Large intestine (tissue), 3 donors: Measurements from ENCODE around the gene TP63. TPM values are rescaled to one million over a fixed set of nuclear protein-coding genes. Genes with fewer than 3 reads are reported as not detected.

ENCODE experiments used
- DNase-seq, 2 donors: peaks; one replicate each; pipeline versions ENCODE4 v3.0.0 to v3.0.0-alpha.2; 2013
- H3K27ac ChIP-seq: one replicate; pipeline ENCODE4 v1.5.1; 2013; ENCODE audit warnings: low read length
- H3K27me3 ChIP-seq: 2 replicates; pipeline ENCODE4 v1.6.1; 2013; ENCODE audit warnings: low read length; ENCODE audit not compliant: control insufficient read depth, insufficient read depth
- H3K36me3 ChIP-seq: 2 replicates; pipeline ENCODE4 v1.6.1; 2013; ENCODE audit warnings: low read length; ENCODE audit not compliant: control insufficient read depth, insufficient read depth
- H3K4me1 ChIP-seq: one replicate; pipeline ENCODE4 v1.6.1; 2013; ENCODE audit warnings: low read length; ENCODE audit not compliant: control insufficient read depth, insufficient read depth
- H3K4me3 ChIP-seq: one replicate; pipeline ENCODE4 v1.5.1; 2013; ENCODE audit warnings: low read length
- H3K9me3 ChIP-seq: one replicate; pipeline ENCODE4 v1.6.1; 2013; ENCODE audit warnings: mild to moderate bottlenecking, low read depth, low read length, moderate library complexity; ENCODE audit not compliant: control insufficient read depth
- WGBS: methylation state at CpG from one replicate; pipeline ENCODE4 v1.1.5; 2013; ENCODE audit warnings: low lambda C conversion rate; ENCODE audit not compliant: insufficient coverage; 5-methylcytosine and 5-hydroxymethylcytosine counted together
- polyA plus RNA-seq: library from polyadenylated mRNA; unstranded; fragments of 120-200 nt; gene quantifications from one replicate; pipeline ENCODE4 v1.2.1, GENCODE V29; 2013

Gene TP63
- polyA plus RNA-seq, 1 donor, result 0.07 TPM

- no peaks in the 10 kb centered on the region for H3K9me3 ChIP-seq
- H3K27ac ChIP-seq, result no peak overlapping the region
- H3K36me3 ChIP-seq, result no peaks in the 10 kb centered on the region
- H3K4me1 ChIP-seq, result no peaks in the 10 kb centered on the region
- no peaks in the 10 kb centered on the region for H3K27me3 ChIP-seq
- H3K4me3 ChIP-seq, result no peak overlapping the region
- DNase-seq, result no peak
- 67% methylated on average over 1 of the region's 4 CpGs for WGBS
Measured at GRCh38 chr3:189771842-189772450, 140.8 kb downstream of the TP63 start.

- H3K36me3 ChIP-seq, result no peaks in the 10 kb centered on the region
- no peaks in the 10 kb centered on the region for H3K4me1 ChIP-seq
- peak in 1 of 2 donors; percentile 8 for DNase-seq
- WGBS, result no CpG with 5 or more reads among the region's 2 CpGs
- H3K4me3 ChIP-seq, result no peak overlapping the region
- no peak overlapping the region for H3K27ac ChIP-seq
- no peaks in the 10 kb centered on the region for H3K9me3 ChIP-seq
- H3K27me3 ChIP-seq, result no peaks in the 10 kb centered on the region
Measured at GRCh38 chr3:189772584-189772983, 141.4 kb downstream of the TP63 start.

- Histone ChIP-seq H3K9me3 (no peaks in the 10 kb centered on the region), H3K4me3 (no peak overlapping the region), H3K4me1 (no peaks in the 10 kb centered on the region), H3K27me3 (no peaks in the 10 kb centered on the region), H3K36me3 (no peaks in the 10 kb centered on the region), H3K27ac (no peak overlapping the region)
- DNase-seq, result peak; percentile 13 to 50
- 16% methylated on average over 2 of the region's 5 CpGs for WGBS
Measured at GRCh38 chr3:189773056-189773455, 141.9 kb downstream of the TP63 start.

GRCh38 chr3:189776149-189776824 lies 145.1 kb downstream of the TP63 start:
- 50% methylated on average over 1 of the region's 6 CpGs for WGBS
- Histone ChIP-seq H3K4me1 (no peaks in the 10 kb centered on the region), H3K9me3 (no peaks in the 10 kb centered on the region), H3K27ac (no peak overlapping the region), H3K36me3 (no peaks in the 10 kb centered on the region), H3K4me3 (no peak overlapping the region), H3K27me3 (no peaks in the 10 kb centered on the region)
- no peak for DNase-seq

- WGBS, result 90% methylated on average over 3 of the region's 5 CpGs
- H3K27ac ChIP-seq, result no peak overlapping the region
- H3K36me3 ChIP-seq, result no peaks in the 10 kb centered on the region
- no peaks in the 10 kb centered on the region for H3K27me3 ChIP-seq
- DNase-seq, result no peak
- no peak overlapping the region for H3K4me3 ChIP-seq
- no peaks in the 10 kb centered on the region for H3K9me3 ChIP-seq
- H3K4me1 ChIP-seq, result no peaks in the 10 kb centered on the region
Measured at GRCh38 chr3:189778340-189778950, 147.3 kb downstream of the TP63 start.

- DNase-seq, result no peak
- whole genome bisulfite sequencing, result 95% methylated on average over 2 of the region's 3 CpGs
- Histone ChIP-seq H3K4me1 (no peaks in the 10 kb centered on the region), H3K27me3 (no peaks in the 10 kb centered on the region), H3K36me3 (no peaks in the 10 kb centered on the region), H3K9me3 (no peaks in the 10 kb centered on the region), H3K27ac (no peak overlapping the region), H3K4me3 (no peak overlapping the region)
Measured at GRCh38 chr3:189779166-189779565, 148.0 kb downstream of the TP63 start.

- Histone ChIP-seq H3K27me3 (no peaks in the 10 kb centered on the region), H3K36me3 (no peaks in the 10 kb centered on the region), H3K4me3 (no peak overlapping the region), H3K9me3 (no peaks in the 10 kb centered on the region), H3K4me1 (no peaks in the 10 kb centered on the region), H3K27ac (no peak overlapping the region)
- WGBS, result 100% methylated on average over 2 of the region's 6 CpGs
- DNase-seq, result no peak
Measured at GRCh38 chr3:189780546-189781270, 149.5 kb downstream of the TP63 start.

GRCh38 chr3:189781415-189781814 lies 150.2 kb downstream of the TP63 start:
- no CpG with 5 or more reads among the region's 6 CpGs for WGBS
- no peaks in the 10 kb centered on the region for H3K27me3 ChIP-seq
- H3K4me1 ChIP-seq, result no peaks in the 10 kb centered on the region
- no peak overlapping the region for H3K4me3 ChIP-seq
- no peaks in the 10 kb centered on the region for H3K9me3 ChIP-seq
- H3K27ac ChIP-seq, result no peak overlapping the region
- DNase-seq, result no peak
- no peaks in the 10 kb centered on the region for H3K36me3 ChIP-seq

GRCh38 chr3:189786479-189787064 lies 155.4 kb downstream of the TP63 start:
- no peaks in the 10 kb centered on the region for H3K36me3 ChIP-seq
- no peaks in the 10 kb centered on the region for H3K4me1 ChIP-seq
- H3K4me3 ChIP-seq, result no peak overlapping the region
- no peak for DNase-seq
- H3K27me3 ChIP-seq, result no peaks in the 10 kb centered on the region
- no peaks in the 10 kb centered on the region for H3K9me3 ChIP-seq
- no peak overlapping the region for H3K27ac ChIP-seq
- WGBS, result 98% methylated on average over 6 of the region's 8 CpGs

- no peaks in the 10 kb centered on the region for H3K9me3 ChIP-seq
- H3K27ac ChIP-seq, result no peak overlapping the region
- DNase-seq, result no peak
- 100% methylated on average over 1 of the region's 3 CpGs for WGBS
- H3K36me3 ChIP-seq, result no peaks in the 10 kb centered on the region
- H3K4me3 ChIP-seq, result no peak overlapping the region
- H3K4me1 ChIP-seq, result no peaks in the 10 kb centered on the region
- H3K27me3 ChIP-seq, result no peaks in the 10 kb centered on the region
Measured at GRCh38 chr3:189787191-189787590, 156.0 kb downstream of the TP63 start.
